HEK293T (cell line): ENCODE results near the gene TNIP3.

Source experiments
- CTCF ChIA-PET: fragments of 350-600 bp; formaldehyde crosslinking; extraction: SDS; loops from one replicate; lab custom pipeline; 2021; ENCODE audit warnings: antibody characterized with exemption, inconsistent platforms; lab: Yijun Ruan, JAX
- POLR2A ChIA-PET: fragments of 350-600 bp; formaldehyde crosslinking; extraction: SDS; loops from one replicate; lab custom pipeline; 2020; ENCODE audit warnings: antibody characterized with exemption, inconsistent platforms; lab: Yijun Ruan, JAX
- DNase-seq: peaks from one replicate; pipeline ENCODE4 v3.0.0; 2012; ENCODE audit warnings: mixed read lengths; ENCODE audit errors: extremely low spot score
- ARNT ChIP-seq: fragments of 450-650 bp; IDR thresholded peaks from 2 replicates; pipeline ENCODE4 v1.6.1; 2017; ENCODE audit warnings: mild to moderate bottlenecking
- BHLHE40 ChIP-seq: fragments of 450-650 bp; IDR thresholded peaks from 2 replicates; pipeline ENCODE4 v1.6.1; 2016; ENCODE audit warnings: mild to moderate bottlenecking, moderate library complexity, borderline replicate concordance
- CTBP1 ChIP-seq: fragments of 450-650 bp; IDR thresholded peaks from 2 replicates; pipeline ENCODE4 v1.6.1; 2016; ENCODE audit warnings: borderline replicate concordance
- ELF4 ChIP-seq: fragments of 450-650 bp; IDR thresholded peaks from 2 replicates; pipeline ENCODE4 v1.6.1; 2017; ENCODE audit warnings: antibody characterized with exemption
- FOXA1 ChIP-seq: fragments of 450-650 bp; IDR thresholded peaks from 2 replicates; pipeline ENCODE4 v1.6.1; 2016; ENCODE audit warnings: mild to moderate bottlenecking
- FOXK2 ChIP-seq: fragments of 450-650 bp; IDR thresholded peaks from 2 replicates; pipeline ENCODE4 v1.6.1; 2016; ENCODE audit warnings: mild to moderate bottlenecking
- FOXM1 ChIP-seq: fragments of 450-650 bp; IDR thresholded peaks from 2 replicates; pipeline ENCODE4 v1.6.1; 2017; ENCODE audit warnings: mild to moderate bottlenecking, borderline replicate concordance
- HDGF ChIP-seq: fragments of 450-650 bp; IDR thresholded peaks from 2 replicates; pipeline ENCODE4 v1.6.1; 2017; ENCODE audit warnings: antibody characterized with exemption, borderline replicate concordance
- L3MBTL2 ChIP-seq: fragments of 450-650 bp; conservative IDR thresholded peaks from 2 replicates; pipeline ENCODE4 v1.6.1; 2016; ENCODE audit warnings: mild to moderate bottlenecking
- LEF1 ChIP-seq: fragments of 450-650 bp; IDR thresholded peaks from 2 replicates; pipeline ENCODE4 v1.6.1; 2017; ENCODE audit warnings: mild to moderate bottlenecking, borderline replicate concordance
- NFRKB ChIP-seq: fragments of 450-650 bp; IDR thresholded peaks from 2 replicates; pipeline ENCODE4 v1.6.1; 2016; ENCODE audit warnings: mild to moderate bottlenecking, moderate library complexity
- SP1 ChIP-seq: fragments of 450-650 bp; IDR thresholded peaks from 2 replicates; pipeline ENCODE4 v1.6.1; 2017
- SUZ12 ChIP-seq: fragments of 450-650 bp; IDR thresholded peaks from 2 replicates; pipeline ENCODE4 v1.6.1; 2016; ENCODE audit warnings: mild to moderate bottlenecking
- TARDBP ChIP-seq: fragments of 450-650 bp; IDR thresholded peaks from 2 replicates; pipeline ENCODE4 v1.6.1; 2016
- ZNF384 ChIP-seq: fragments of 450-650 bp; IDR thresholded peaks from 2 replicates; pipeline ENCODE4 v1.6.1; 2016
- TF ChIP-seq, protein P1 (sequence below): fragments of 450-650 bp; IDR thresholded peaks from 2 replicates; pipeline ENCODE4 v1.6.1; 2016

Gene TNIP3

GRCh38 chr4:121187206-121187605 lies 23.1 kb upstream of the TNIP3 start:
- POLR2A ChIA-PET: no interaction called here
- DNase-seq: no peak
- CTCF ChIA-PET: no interaction called here
- no peak for TF ChIP-seq BHLHE40
- TF ChIP-seq, protein P1, sequence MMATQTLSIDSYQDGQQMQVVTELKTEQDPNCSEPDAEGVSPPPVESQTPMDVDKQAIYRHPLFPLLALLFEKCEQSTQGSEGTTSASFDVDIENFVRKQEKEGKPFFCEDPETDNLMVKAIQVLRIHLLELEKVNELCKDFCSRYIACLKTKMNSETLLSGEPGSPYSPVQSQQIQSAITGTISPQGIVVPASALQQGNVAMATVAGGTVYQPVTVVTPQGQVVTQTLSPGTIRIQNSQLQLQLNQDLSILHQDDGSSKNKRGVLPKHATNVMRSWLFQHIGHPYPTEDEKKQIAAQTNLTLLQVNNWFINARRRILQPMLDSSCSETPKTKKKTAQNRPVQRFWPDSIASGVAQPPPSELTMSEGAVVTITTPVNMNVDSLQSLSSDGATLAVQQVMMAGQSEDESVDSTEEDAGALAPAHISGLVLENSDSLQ: no peak
- no peak for TF ChIP-seq FOXM1
- no peak for TF ChIP-seq FOXA1
- no peak for TF ChIP-seq ELF4
- TF ChIP-seq ZNF384: no peak
- TF ChIP-seq CTBP1: no peak
- TF ChIP-seq FOXK2: no peak
- TF ChIP-seq ARNT: no peak
- no peak for TF ChIP-seq SP1
- no peak for TF ChIP-seq LEF1
- TF ChIP-seq L3MBTL2: no peak
- no peak for TF ChIP-seq TARDBP
- TF ChIP-seq HDGF: no peak
- TF ChIP-seq SUZ12: no peak
- no peak for TF ChIP-seq NFRKB

DNA sequence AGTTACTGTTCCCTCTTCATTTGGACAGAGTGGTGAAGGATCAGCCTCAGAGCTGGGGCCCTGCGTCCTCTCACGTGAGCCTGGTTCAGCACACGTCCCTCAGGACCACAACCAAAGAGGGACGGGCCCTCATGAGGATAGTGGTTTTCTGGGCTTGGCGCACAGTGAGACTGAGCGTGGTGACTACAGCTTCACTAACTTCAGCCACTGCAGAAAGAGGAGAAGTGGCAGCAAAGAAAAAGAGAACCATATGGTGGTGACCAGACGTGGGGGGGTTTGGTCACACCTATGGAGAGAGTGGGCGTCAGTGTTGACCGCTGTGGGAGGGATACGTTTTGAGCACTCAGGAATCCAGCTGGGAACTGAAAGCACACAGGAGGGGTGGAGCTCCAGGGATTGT lies 21.8 kb upstream of the TNIP3 start:
- ChIA-PET CTCF (no interaction called here), POLR2A (no interaction called here)
- DNase-seq: no peak
- TF ChIP-seq ELF4 (no peak), ARNT (no peak), FOXK2 (no peak), L3MBTL2 (no peak)

DNA sequence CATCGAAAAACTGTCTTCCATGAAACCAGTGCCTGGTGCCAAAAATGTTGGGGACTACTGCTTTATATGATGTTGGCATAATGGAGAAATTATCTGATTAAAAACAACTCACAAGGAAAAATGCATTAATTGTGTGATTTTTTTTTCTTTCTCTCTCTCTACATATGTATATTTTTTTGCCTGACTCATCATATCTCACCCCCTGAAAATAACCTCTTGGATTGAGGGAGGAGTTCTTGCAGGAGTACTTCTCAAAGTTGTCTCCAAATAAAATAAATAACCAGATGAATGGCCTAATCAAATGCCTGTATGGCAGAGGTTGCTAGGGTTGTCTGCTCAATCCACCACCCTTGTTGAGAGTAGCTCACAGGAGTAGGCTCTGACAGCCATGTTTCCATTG lies 19.9 kb upstream of the TNIP3 start:
- POLR2A ChIA-PET: no interaction called here
- DNase-seq: no peak
- CTCF ChIA-PET: interaction anchor here (1.3 kb wide), 1 partner anchor 8 kb away, joined by 6 read pairs; no protein-coding TSS in a partner anchor
- TF ChIP-seq L3MBTL2 (no peak), LEF1 (no peak), FOXM1 (no peak), CTBP1 (no peak), FOXK2 (no peak), HDGF (no peak), ZNF384 (no peak), TARDBP (no peak), ARNT (no peak), BHLHE40 (no peak), FOXA1 (no peak), SP1 (no peak), ELF4 (no peak), NFRKB (no peak), SUZ12 (no peak)
- TF ChIP-seq, protein P1: no peak

DNA sequence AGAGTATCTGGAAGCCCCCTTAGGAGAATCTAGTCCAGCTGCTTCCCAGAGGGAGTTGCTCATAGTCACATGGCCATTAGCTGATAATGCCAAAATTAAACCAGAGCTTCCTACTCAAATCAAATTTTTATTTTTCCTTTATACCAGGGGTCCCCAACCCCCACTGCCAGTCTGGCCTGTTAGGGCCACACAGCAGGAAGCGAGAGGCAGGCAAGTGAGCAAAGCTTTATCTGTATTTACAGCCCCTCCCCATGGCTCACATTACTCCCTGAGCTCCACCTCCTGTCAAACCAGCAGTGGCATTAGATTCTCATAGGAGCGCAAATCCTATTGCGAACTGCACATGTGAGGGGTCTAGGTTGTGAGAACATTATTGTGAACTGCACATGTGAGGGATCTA lies 19.2 kb upstream of the TNIP3 start:
- DNase-seq: no peak
- TF ChIP-seq HDGF: no peak
- TF ChIP-seq LEF1: no peak
- TF ChIP-seq TARDBP: no peak
- no peak for TF ChIP-seq FOXK2
- TF ChIP-seq SUZ12: no peak
- TF ChIP-seq ZNF384: no peak
- TF ChIP-seq CTBP1: no peak
- no peak for TF ChIP-seq ELF4
- TF ChIP-seq L3MBTL2: no peak
- TF ChIP-seq FOXM1: no peak
- TF ChIP-seq SP1: no peak
- no peak for TF ChIP-seq BHLHE40
- TF ChIP-seq NFRKB: no peak
- no peak for TF ChIP-seq FOXA1
- no peak for TF ChIP-seq ARNT
- TF ChIP-seq, protein P1: no peak
- ChIA-PET CTCF (interaction anchor here (1.3 kb wide), 1 partner anchor 9 kb away, joined by 6 read pairs; no protein-coding TSS in a partner anchor), POLR2A (no interaction called here)

GRCh38 chr4:121182296-121182695 lies 18.2 kb upstream of the TNIP3 start:
- ChIA-PET POLR2A (no interaction called here), CTCF (no interaction called here)
- no peak for DNase-seq
- no peak for TF ChIP-seq SUZ12
- no peak for TF ChIP-seq ELF4
- TF ChIP-seq, protein P1: no peak

GRCh38 chr4:121181493-121181892 lies 17.4 kb upstream of the TNIP3 start:
- TF ChIP-seq LEF1 (no peak), NFRKB (no peak), SP1 (no peak), FOXM1 (no peak), TARDBP (no peak), BHLHE40 (no peak), SUZ12 (no peak), HDGF (no peak), CTBP1 (no peak), ARNT (no peak), L3MBTL2 (no peak), FOXA1 (no peak), FOXK2 (no peak), ELF4 (no peak), ZNF384 (no peak)
- TF ChIP-seq, protein P1: no peak

More at GRCh38 chr4:121181493-121181892, 17.4 kb upstream of the TNIP3 start:
- CTCF ChIA-PET: no interaction called here
- POLR2A ChIA-PET: no interaction called here
- no peak for DNase-seq
